HepG2 (cell line): ENCODE data around the gene IRS1. TPM values are rescaled to one million over a fixed set of nuclear protein-coding genes. Genes with fewer than 3 reads are reported as not detected.

Experiments used
- ADNP ChIP-seq: sonication (generic); formaldehyde crosslinking; IDR thresholded peaks from 2 replicates; pipeline ENCODE4 v1.4.0; 2020; ENCODE audit warnings: missing genetic modification reagents
- GLMP ChIP-seq: sonication (generic); formaldehyde crosslinking; IDR thresholded peaks from 2 replicates; pipeline ENCODE4 v1.9.0; 2021; ENCODE audit warnings: missing genetic modification reagents, mild to moderate bottlenecking, borderline replicate concordance
- KDM5A ChIP-seq: fragments of 200-600 bp; sonication (generic); IDR thresholded peaks from 2 replicates; pipeline ENCODE4 v1.7.0; 2018; ENCODE audit warnings: antibody characterized with exemption, mild to moderate bottlenecking, low read length, borderline replicate concordance
- MED13 ChIP-seq: sonication (generic); formaldehyde crosslinking; IDR thresholded peaks from 2 replicates; pipeline ENCODE4 v1.5.0; 2020; ENCODE audit warnings: missing genetic modification reagents
- MEF2D ChIP-seq: sonication (generic); formaldehyde crosslinking; IDR thresholded peaks from 2 replicates; pipeline ENCODE4 v1.5.1; 2020; ENCODE audit warnings: mild to moderate bottlenecking, missing genetic modification reagents
- MLX ChIP-seq: IDR thresholded peaks from 2 replicates; pipeline ENCODE4 v1.6.1; 2016
- NFE2 ChIP-seq: sonication (generic); formaldehyde crosslinking; IDR thresholded peaks from 2 replicates; pipeline ENCODE4 v1.4.0; 2020; ENCODE audit warnings: missing genetic modification reagents
- NR2F2 ChIP-seq: IDR thresholded peaks from 2 replicates; pipeline ENCODE4 v1.6.1; 2012; ENCODE audit warnings: low read depth, inconsistent platforms, borderline replicate concordance
- RARA ChIP-seq: IDR thresholded peaks from 2 replicates; pipeline ENCODE4 v1.6.1; 2016; ENCODE audit warnings: missing genetic modification reagents, missing compliant biosample characterization
- RBAK ChIP-seq: sonication (generic); formaldehyde crosslinking; IDR thresholded peaks from 2 replicates; pipeline ENCODE4 v1.5.1; 2020; ENCODE audit warnings: mild to moderate bottlenecking, missing genetic modification reagents
- SRSF1 ChIP-seq: fragments of 200-400 bp; formaldehyde crosslinking; optimal IDR thresholded peaks from 2 replicates; pipeline ENCODE3; 2017; ENCODE audit warnings: mild to moderate bottlenecking, low read depth, low read length, moderate library complexity
- UBTF ChIP-seq: sonication (generic); formaldehyde crosslinking; IDR thresholded peaks from 2 replicates; pipeline ENCODE4 v1.4.0; 2020; ENCODE audit warnings: mild to moderate bottlenecking, missing genetic modification reagents
- ZFY ChIP-seq: sonication (generic); formaldehyde crosslinking; IDR thresholded peaks from 2 replicates; pipeline ENCODE4 v1.4.0; 2020; ENCODE audit warnings: missing genetic modification reagents
- ZHX2 ChIP-seq, 2 experiments: sonication (generic) in 1 of 2; formaldehyde crosslinking in 1 of 2; IDR thresholded peaks; 2 replicates each; pipeline versions ENCODE4 v1.6.1 to v1.9.0; 2014 to 2022; ENCODE audit warnings: antibody characterized with exemption in 1 of 2, borderline replicate concordance in 1 of 2, inconsistent platforms in 1 of 2, low read depth in 1 of 2, missing genetic modification reagents in 1 of 2
- ZNF180 ChIP-seq: sonication (generic); formaldehyde crosslinking; IDR thresholded peaks from 2 replicates; pipeline ENCODE4 v1.4.0; 2020; ENCODE audit warnings: low read depth, missing genetic modification reagents, borderline replicate concordance
- ZNF543 ChIP-seq: sonication (generic); formaldehyde crosslinking; IDR thresholded peaks from 2 replicates; pipeline ENCODE4 v1.4.0; 2020; ENCODE audit warnings: mild to moderate bottlenecking, missing genetic modification reagents
- ZSCAN12 ChIP-seq: sonication (generic); formaldehyde crosslinking; IDR thresholded peaks from 2 replicates; pipeline ENCODE4 v1.9.0; 2021; ENCODE audit warnings: mild to moderate bottlenecking, missing genetic modification reagents
- ZSCAN20 ChIP-seq: sonication (generic); formaldehyde crosslinking; IDR thresholded peaks from 2 replicates; pipeline ENCODE4 v1.4.0; 2020; ENCODE audit warnings: missing genetic modification reagents, mild to moderate bottlenecking, borderline replicate concordance
- polyA plus RNA-seq, 8 experiments: library from polyadenylated mRNA; depleted of rRNA in 3 of 8; stranded (reverse) in 7 of 8; unstranded in 1 of 8; fragments of >200 nt; fragmentation: Illumina TruSeq in 4 of 8; extraction: Trizol in 4 of 8; gene quantifications; 2 replicates each; pipeline versions ENCODE4 v1.2.1 to v1.2.3, GENCODE V29; 2011 to 2016; ENCODE audit warnings: low read depth in 4 of 8, missing spikeins in 1 of 8, mixed read lengths in 1 of 8; ENCODE audit not compliant: insufficient read depth in 1 of 8
- total RNA-seq, 5 experiments: library from RNA; depleted of rRNA; stranded (reverse); fragments of >200 nt; fragmentation: Illumina TruSeq; extraction: Trizol; gene quantifications; 2 replicates each; pipeline ENCODE4 v1.2.3, GENCODE V29; 2016; ENCODE audit warnings: low read depth in 1 of 5

IRS1 gene
- total and polyA plus RNA-seq, 2 of the 13 experiments (the other 11 are each of a cell fraction or from before 2014, with no cell fraction given), result 8.7 to 9.0 TPM

- TF ChIP-seq KDM5A, result no peak
- TF ChIP-seq UBTF, result peak; percentile 73
- no peak for TF ChIP-seq ZNF180 (CRISPR knock-in tag)
- TF ChIP-seq MEF2D (CRISPR knock-in tag), result 0 out of 2 replicates have a peak, but pooled peaks have one; percentile 20
- no peak; the same call in 1 of the 2 replicates for TF ChIP-seq ZHX2 (IDR thresholded peaks at IDR 0.05; ENCODE audit: low read depth)
- TF ChIP-seq ZHX2 (CRISPR knock-in tag; IDR thresholded peaks at IDR 0.05; ENCODE audit: borderline replicate concordance), result no peak
- no peak for TF ChIP-seq ZNF543 (CRISPR knock-in tag)
- TF ChIP-seq ZSCAN20 (CRISPR knock-in tag), result no peak
- TF ChIP-seq NR2F2, result peak; percentile 44; the same call in 1 of the 2 replicates
- TF ChIP-seq ZSCAN12, result no peak
- TF ChIP-seq ADNP (CRISPR knock-in tag), result no peak
- TF ChIP-seq GLMP, result no peak; the same call in 1 of the 2 replicates
- TF ChIP-seq SRSF1, result no peak
- 0 out of 2 replicates have a peak, but pooled peaks have one; percentile 6 for TF ChIP-seq RARA (CRISPR knock-in tag)
- no peak for TF ChIP-seq MLX
- no peak; the same call in 1 of the 2 replicates for TF ChIP-seq ZFY (CRISPR knock-in tag)
- no peak for TF ChIP-seq RBAK (CRISPR knock-in tag)
- TF ChIP-seq NFE2, result no peak
- no peak for TF ChIP-seq MED13 (CRISPR knock-in tag)
These were observed 36.4 kb upstream of the IRS1 start, which contains the start of gene RHBDD1 (continued) for GRCh38 chr2:226835796-226836547.
